Stimulated activated CD8-positive, alpha-beta memory T cell treated with anti-CD3 and anti-CD28 coated beads, Interleukin-12 subunit alpha, Interleukin-12 subunit beta, amount 100 ng/mL, for 1 hour (primary cell): ENCODE data around the gene JARID2.

Experiments
- DNase-seq: peaks from one replicate; pipeline ENCODE4 v3.0.0-alpha.2; 2020; ENCODE audit warnings: low read depth

The JARID2 gene

DNA sequence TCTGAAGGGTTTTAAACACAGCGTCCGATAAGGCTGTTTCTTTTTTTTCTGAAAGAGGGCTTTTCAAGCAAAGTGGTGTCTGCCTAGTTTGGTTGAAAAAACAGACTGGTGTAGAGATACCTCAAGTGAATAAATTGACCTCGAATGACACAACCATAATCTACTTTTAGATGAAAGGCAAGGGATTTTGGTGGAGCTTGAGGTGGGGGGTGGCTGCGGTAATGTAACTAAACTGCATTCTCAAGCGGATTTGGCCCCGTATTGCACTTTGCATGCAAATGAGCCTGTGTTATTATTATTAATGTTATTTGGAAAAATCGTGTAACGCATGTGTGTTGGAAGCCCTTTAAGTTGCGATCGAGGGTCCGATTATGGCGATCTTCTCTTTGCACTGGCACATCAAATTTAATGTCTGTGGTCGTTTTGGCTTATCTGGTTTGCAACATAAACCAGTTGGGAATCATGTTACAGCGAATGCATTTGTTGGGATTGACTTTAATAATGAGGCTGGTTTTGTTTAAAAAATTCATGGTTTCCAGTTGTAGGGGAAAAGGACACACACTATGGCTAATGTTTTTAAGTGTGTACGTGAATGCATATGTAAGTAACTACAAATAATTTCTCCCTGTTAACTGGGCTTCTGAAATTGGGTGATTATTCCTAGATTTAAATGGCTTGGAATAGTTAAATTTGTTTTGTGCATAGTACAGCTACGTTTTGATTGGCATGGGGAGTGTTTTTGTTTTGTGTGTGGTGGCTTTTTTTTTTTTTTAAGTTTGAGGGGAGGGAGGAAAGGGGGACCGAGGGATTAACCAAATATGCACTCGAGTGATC is 1.0 kb downstream of the JARID2 start:
- DNase-seq, result no peak

DNA sequence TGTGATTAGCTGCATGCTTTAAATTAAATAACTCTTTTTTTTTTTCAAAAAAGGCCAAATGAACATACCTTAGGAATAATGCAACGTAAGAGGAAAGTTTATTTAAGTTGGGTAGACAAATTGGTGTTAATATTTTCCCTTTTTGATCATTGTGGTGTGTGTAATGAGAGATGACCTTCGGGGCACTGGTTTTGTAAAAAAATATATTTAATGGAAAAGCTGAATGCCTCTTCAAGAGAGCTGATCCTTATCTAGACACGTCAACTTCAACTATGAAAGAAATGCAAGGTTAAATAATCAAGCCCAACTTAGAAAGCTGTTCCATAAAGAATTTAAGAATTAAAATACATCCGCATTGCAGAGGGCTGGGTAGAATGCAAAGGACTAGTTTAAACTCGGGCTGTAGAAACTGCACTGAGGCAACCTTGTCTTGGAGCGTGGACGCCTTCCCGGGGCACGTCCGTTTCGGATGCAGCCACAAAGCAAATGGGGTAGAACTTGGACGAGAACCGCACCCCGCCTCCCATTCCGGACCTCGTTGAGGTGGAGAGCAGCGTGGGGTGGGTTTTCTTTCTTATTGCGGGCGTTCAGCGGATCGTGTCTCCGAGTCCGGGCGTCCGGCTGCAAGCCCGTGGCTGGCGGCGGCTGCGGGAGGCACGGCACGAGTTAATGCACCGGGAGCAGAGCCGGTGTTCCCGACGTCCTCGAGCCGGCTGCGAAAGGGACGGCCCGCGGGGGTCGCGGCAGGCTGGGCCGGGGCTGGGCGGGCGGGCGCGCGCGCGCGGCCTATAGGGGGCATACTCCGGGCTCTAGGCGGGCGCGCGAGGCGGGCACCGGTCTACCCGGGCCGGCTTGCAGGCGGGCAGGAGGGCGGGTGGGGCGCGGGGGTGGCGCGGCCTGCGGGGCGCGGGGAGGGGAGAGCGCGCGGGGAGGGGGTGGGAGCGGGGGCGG is 1.9 kb downstream of the JARID2 start:
- DNase-seq, result peak; percentile 40

DNA sequence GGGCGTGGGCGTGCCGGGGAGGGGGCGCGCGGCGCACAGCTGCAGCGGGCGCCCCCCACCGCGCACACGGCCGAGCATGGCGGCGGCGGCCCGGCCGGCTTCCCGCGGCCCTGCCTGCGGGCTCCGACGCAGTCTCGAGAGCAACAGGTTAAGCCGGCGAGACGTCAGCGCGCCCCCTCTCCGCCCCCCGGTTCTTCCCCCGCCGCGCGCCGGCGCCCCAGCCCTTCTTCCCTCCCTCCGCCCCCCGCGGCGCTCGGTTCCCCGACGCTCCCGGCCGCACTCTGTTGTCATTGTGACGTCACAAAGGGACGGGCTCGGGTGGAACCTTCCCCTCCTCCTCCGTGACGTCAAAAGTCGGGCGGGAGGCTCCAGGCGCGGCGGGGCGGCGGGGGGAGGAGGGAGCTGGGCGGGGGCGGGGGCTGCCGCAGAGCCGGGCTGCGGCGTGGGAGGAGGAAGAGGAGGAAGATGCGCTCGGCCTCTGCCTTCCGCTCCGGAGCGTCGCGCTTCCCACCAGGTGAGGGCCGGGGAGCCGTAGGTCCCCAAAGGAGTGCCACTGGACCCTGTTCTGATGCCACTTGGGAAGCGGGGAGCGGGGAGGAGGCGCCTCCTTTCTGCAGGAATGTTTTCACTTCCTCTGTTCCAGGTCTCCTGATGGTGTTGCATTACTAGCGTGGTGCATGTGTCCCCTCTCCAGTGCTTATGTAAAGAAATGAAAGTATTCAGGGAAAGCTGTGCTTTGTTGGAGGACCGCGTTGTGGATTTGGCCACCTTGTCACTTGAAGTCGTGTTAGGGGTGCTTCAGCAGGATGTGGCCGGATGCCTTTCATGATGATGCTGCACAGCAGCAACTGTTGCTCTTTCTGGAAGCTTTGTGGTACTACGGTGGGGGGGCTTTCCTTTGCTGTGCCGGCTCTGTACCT is 2.8 kb downstream of the JARID2 start:
- DNase-seq, result peak; percentile 96

DNA sequence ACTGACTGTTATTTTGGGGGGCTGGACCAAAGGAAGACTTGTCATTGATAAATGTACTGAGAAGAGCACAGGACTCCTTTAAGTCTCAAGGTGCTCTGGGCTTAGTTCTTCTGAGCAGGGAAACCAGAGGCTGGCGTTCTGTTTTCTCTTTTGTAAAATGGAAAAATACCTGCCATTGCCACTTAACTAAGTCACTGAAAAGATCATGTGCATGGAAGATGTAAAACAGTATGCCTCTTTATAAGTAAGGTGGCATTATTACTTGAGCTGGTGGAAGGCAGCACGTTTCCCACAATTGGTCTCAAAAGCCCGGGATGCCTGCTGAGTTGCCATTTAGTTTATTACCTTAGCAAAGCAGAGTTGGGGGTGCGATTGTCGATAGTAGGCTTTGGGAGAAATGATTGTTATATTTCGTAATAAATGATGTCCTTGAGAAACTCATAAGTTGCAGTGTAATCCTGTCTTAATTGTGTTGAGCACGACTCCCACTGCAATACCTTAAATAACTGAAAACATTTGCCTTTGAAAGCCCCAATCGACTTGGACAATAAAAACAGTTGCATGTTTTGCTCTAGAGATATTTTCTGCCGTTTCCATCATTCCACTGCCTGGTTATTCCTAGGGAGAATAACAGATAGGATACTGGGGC is 3.6 kb downstream of the JARID2 start:
- no peak for DNase-seq

DNA sequence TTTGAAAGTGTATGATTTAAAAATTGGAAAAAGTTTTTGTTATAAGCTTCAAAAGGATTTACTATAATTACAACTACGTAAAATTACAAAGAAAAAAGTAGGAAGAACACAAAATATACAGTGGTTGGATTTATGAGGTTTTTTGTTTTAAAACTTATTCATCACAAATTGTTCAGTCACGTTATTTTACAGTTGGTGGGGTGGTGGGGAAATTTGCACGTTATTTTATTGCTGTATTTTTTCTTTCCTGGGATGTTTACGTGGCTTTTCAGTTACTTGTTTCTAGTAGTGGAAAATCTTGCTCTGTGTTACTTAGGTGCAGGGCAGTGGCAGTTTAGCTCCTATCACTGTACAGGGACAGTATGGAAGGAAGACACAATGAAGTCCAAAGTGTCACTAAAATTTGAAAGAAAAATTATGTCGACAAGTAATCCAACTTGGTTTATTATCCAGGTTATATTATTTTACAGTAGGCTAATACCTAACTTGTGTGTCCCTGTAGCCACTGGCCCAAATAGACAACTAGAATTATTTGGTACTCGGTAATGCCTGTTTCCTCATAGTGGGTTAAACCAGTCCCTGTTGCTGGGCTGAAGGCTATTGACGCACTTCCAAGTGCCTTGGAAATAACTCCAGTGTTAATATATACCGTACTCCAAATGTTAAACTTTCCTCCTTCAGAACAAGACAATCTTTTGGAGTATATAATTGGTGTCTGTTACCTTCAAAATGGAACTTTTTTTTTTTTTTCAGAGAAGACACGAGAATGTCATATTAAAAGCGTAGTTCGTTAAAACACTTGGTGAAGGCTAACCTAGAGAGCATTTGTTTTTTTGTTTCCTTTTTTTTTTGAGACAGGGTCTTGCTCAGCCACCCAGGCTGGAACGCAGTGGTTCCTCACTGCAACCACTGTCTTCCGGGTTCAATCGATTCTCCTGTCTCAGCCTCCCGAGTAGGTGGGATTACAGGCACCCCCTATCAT is 4.6 kb downstream of the JARID2 start:
- DNase-seq, result no peak

DNA sequence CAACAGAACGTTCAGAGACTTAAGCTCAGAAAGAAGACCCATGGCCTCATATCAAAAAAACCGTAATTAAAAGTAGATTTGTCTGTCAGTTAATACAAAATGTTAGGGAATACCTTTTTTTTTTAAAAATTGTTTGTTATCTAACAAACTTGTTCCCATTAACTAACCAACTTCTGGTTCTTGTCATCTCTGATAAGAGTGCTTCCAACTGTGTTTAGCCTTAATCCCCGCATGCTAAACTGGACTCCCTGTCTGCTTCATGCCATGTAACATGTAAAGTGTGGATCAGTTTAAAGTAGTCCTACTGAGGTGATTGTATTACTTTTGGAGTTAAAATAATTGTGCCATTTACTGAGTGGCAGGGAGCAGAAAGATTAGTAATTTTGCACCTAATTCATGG is 6.3 kb downstream of the JARID2 start:
- no peak for DNase-seq

DNA sequence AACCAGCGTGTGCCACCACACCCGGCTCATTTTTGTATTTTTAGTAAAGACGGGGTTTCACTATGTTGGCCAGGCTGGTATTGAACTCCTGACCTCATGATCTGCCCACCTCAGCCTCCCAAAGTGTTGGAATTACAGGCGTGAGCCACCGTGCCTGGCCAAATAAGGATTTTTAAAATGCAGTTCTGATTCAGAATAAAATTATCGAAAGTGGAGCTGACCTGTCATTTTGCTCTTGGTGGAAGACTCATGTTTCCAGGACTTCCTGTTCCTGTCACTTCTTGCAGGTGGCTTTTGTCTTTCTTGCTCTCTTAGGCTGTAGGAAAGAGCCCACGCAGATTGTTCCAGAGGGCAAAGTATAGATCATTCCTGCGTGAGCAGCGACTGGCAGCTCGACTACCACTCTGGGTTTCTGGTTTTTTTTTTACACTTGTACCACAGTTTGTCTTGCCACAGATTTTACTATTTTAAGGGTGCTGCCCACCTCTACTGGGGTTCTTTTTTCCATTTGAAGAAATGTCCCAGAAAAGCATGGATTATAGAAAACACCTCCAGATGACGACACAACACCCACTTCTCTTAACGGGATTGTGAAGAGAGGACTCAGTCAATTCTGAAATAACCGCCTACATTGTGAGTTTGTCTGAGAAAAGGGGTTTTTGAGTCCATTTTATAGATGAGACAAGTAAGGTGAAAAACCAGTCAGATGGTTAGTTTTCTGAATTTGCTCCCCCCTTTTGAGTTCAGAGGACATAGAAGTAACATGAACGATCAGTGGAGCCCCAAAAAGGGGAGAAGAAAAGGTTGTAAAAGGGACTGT is 7.5 kb downstream of the JARID2 start:
- DNase-seq, result no peak

DNA sequence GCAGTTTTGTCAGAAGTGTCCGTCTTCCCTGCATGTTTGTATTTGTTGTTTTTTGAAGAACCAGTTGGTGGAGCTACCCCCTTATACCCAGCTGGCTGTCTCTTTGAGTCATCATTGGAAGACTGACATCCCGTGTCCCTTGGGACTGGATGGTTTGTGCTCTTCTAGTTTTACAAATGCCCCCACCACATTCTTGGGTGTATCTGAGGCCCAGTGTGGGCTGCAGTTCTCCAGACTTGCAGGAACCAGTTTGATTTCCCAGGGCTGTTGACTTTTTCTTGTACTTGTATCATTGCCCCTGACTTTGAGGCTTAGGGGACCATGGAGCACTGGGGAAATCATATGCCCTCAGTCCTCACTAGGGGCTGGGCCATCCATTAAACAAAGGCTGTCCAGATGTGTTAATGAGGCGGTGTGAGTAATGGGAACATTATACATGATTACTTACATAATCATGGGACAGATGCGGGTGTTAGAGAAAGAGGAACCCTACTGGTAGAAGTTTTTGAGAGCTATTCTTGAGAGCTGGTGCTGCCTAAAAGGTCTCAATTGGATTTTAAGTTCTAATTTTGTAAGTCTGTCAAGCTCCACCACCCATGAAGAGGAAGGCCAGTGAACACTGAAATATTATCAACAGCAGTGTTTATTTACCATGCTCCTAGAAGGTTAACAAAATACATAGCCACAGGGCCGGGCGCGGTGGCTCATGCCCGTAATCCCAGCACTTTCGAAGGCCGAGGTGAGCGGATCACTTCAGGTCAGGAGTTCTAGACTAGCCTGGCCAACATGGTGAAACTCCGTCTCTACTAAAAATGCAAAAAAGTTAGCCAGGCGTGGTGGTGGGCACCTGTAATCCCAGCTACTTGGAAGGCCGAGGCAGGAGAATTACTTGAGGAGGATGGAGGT is 8.5 kb downstream of the JARID2 start:
- no peak for DNase-seq

DNA sequence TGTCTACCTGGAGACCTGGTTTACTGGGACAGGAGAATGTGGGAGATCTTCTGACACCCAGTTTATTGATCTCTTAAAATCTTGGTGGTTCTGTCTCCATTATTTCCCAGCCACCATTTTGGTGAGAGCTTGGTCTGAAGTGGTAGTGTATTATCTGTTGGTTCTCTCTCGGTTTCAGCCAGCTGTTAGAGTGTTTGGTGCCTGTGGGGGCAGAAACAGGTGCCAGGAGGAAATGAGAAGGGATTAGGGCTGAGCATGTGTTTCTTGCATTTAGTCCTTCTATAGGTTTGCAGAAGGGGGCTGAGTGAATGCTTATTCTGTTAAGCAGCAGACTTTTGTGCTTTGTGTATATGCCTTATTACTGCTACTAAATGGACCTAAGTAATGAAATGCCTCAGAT is 9.6 kb downstream of the JARID2 start:
- DNase-seq, result no peak

DNA sequence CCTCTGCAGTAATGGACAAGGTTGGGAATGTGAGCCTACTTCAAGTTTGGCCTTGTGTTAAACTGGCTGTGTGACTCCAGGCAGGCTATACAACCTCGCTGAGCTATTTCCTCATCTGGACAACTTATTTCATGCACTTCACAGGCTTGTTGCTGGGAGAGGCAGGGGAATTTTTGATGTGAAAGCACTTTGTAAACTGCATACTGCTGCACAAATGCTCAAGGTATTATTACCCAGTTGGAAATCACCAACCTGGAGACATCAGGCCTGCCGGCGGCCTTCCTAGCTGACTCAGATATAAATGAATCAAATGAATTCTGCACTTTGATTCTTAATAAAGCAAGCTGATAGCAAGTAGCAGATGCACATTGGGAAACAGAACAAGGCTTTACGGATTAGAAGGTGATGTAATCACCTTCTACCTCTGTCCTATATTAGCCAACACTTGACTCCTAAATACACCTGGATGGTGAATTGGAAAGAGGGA is 10.1 kb downstream of the JARID2 start:
- no peak for DNase-seq

DNA sequence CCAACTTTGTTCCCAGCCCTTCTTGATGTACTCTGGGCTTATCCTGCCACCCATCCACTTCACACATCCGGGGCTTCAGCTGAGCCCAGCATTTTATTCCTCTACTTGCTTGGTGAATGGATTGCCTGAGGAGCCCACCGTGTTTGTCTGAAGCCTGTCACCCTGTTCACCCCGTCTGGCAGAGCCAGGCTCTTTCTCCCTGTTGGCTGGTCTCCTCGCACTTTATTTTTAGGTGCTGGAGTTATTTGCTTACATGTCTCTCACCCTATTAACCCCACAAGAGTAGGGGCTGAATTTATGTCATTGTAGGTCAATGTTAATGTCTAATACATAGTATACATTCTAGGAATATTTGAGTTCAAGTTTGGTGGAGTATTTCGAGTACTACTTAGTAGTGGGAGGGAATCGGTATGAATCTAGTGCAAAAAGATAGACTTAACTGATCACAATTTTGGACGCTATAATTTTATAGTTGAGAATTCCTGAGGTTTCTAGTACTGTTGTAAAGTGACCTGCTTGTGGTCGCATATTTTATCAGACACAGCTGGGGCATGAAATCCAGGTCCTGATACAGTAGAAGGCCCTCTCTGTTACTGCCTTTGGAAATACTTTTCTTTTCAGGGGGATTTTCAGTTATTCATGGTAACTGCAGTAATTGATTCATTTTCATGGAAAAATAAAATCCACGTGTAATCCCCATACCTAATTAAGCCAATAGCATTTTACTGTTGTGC is 10.8 kb downstream of the JARID2 start:
- no peak for DNase-seq

DNA sequence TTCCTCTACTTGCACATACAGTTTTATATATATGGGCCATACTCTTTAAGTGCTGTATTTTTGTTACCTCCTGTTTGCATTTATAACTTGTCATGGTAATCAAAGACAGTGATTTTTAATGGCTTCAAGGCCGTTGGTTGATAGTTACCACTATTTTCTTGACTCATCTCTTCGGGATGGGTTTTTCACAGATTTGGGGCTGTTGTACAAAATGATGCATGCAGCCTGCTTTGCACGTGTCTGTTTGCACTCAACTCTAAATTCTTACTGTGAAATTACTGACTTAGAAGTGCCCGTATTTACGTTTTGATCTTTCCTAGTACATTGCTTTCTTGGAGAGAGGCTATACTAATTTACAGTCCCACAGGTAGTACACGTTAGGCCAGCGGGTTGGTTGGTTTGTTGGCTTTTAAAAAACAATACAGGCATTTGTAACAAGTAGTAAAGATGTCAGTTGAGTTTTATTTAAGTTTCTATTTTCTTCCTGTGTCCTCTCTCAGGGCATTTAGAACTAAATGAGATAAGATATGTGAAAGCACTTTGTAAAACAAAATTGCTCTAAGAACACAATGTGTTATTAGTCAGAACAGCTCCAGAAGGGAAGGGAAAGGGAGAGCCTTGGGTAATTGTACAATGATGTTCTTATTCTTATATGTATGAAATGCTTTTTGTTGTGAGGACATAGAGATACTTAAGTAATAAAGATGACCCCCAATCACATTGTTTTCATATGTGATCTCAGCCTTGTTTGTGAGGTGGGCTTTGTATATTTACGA is 11.7 kb downstream of the JARID2 start:
- no peak for DNase-seq

DNA sequence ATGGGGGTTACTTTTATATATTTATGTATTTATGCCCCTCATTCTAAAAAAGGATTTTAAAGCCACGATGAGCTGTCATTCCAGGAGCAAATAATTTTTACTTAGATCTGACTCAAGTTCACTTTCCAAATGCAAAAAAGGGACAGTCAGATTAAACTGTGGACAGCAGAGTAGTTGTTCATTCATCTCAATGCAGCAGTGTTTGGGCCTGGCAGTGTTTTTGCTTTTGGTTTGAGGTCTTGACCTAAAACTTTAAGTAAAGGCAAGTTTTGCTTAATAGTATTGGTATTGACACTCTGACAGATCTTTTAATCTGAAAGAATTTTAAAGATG is 13.9 kb downstream of the JARID2 start:
- no peak for DNase-seq

DNA sequence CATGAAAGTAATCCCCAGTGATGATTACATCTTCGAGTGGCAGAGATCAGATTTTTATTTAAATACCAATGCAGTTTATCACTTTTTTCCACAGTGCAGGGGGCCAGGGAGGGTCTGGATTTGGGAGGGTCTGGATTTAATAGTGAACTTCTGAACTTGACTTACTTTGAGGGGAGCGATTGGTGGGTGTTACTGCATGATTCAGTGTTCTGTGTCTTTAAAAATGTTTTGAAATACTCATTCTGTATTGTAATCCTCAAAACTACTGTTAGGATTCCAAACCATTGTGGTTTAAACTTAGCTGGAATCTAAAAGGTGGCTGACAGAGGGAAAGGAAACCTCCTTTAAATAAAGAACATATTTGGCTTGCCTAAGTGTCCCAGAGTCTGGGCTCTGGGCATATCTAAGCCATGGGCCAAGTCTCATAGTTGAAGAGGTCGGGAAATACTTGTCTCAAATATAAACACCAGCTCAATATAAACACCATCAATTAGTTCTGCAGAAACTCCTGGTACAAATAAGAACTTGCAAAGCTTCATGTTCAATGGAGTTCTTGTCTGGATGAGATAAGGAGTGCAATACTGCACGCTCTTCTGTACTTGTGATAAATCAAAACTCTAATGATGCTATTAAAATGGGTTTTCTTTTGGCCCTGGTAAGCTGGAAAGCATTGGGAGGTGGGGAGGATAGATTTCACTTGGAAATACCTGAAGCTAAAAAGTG is 14.4 kb downstream of the JARID2 start:
- no peak for DNase-seq

DNA sequence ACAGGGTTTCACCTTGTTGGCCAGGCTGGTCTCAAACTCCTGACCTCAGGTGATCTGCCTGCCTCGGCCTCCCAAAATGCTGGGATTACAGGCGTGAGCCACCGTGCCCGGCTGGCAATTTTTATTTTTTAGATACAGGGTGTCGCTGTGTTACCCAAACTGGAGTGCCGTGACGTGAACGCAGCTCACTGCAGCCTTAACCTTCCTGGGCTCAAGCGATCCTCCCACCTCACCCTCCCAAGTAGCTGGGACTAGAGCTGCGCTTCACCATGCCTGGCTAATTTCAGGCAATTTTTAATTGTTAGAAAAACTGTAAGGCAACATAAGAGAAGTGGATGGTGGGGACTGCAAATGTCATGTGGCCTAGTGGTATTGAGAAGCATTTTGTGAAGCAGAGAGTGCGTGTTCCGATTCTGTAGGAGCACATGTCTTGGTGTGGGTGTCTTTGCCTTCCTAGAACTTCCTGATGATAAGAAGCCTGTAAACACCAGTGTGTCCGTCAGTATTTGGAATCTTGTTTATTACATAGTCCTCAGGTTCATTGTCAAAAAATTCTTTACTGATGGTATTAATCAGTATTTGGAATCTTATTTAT is 18.0 kb downstream of the JARID2 start:
- DNase-seq, result no peak

DNA sequence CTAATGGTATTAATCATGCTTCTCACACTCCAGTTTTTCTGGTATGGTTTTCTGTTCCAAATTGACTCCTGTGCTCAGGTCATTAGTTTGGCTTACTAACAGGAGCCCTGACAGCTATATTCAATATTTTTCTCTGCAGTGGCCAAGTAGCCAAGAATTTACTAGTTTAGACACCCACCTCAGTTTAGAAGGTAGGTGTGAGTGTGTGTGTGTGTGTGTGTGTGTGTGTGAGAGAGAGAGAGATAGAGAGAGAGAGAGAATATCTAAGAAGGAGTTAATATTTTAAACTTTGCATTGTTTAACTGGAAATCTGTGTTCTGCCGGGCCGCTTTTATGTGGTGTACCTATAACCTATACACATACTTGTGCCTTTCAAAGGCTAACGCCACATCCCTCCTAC is 18.5 kb downstream of the JARID2 start:
- DNase-seq, result no peak
